Choroid plexus epithelial cell (primary cell): ENCODE measurements around the gene HNRNPM.

Source experiments
- DNase-seq: peaks from one replicate; pipeline ENCODE4 v3.0.0-alpha.2; 2010; ENCODE audit warnings: low read depth
- H3K4me3 ChIP-seq: 2 replicates; pipeline ENCODE4 v1.5.1; 2011; ENCODE audit warnings: low read depth, mild to moderate bottlenecking, control low read depth, low read length, moderate library complexity
- CTCF ChIP-seq: conservative IDR thresholded peaks from 2 replicates; pipeline ENCODE4 v1.5.1; 2011; ENCODE audit warnings: low read depth, mild to moderate bottlenecking, control low read depth, inconsistent platforms, low read length, moderate library complexity

Gene HNRNPM

GRCh38 chr19:8490873-8491272 is 46.1 kb downstream of the HNRNPM start:
- no peak for TF ChIP-seq CTCF
- H3K4me3 ChIP-seq = no peak overlapping the region
- DNase-seq = no peak

GRCh38 chr19:8491574-8491973 is 46.8 kb downstream of the HNRNPM start:
- no peak for TF ChIP-seq CTCF
- no peak for DNase-seq
- no peak overlapping the region for H3K4me3 ChIP-seq

GRCh38 chr19:8494158-8494557 is 49.4 kb downstream of the HNRNPM start:
- no peak for TF ChIP-seq CTCF
- DNase-seq = no peak
- H3K4me3 ChIP-seq = no peak overlapping the region

- no peak for TF ChIP-seq CTCF
- no peak for DNase-seq
- no peak overlapping the region for H3K4me3 ChIP-seq
These were observed 53.5 kb downstream of the HNRNPM start for GRCh38 chr19:8498295-8498694.

- DNase-seq = no peak
- no peak overlapping the region for H3K4me3 ChIP-seq
- TF ChIP-seq CTCF = no peak
These were observed 54.5 kb downstream of the HNRNPM start for GRCh38 chr19:8499048-8499833.

- H3K4me3 ChIP-seq = no peak overlapping the region
- no peak for TF ChIP-seq CTCF
These were observed 55.4 kb downstream of the HNRNPM start for GRCh38 chr19:8500158-8500557.

GRCh38 chr19:8501516-8501915 is 56.7 kb downstream of the HNRNPM start:
- TF ChIP-seq CTCF = no peak
- DNase-seq = no peak
- no peak overlapping the region for H3K4me3 ChIP-seq

More at GRCh38 chr19:8500158-8500557, 55.4 kb downstream of the HNRNPM start:
- peak; percentile 63 for DNase-seq
